ENCODE results near the gene SPOPL. TPM values are rescaled to one million over a fixed set of nuclear protein-coding genes. Genes with fewer than 3 reads are reported as not detected.

SPOPL gene
- 24.9 and 28.4 TPM in 2 replicates for total RNA-seq

DNA sequence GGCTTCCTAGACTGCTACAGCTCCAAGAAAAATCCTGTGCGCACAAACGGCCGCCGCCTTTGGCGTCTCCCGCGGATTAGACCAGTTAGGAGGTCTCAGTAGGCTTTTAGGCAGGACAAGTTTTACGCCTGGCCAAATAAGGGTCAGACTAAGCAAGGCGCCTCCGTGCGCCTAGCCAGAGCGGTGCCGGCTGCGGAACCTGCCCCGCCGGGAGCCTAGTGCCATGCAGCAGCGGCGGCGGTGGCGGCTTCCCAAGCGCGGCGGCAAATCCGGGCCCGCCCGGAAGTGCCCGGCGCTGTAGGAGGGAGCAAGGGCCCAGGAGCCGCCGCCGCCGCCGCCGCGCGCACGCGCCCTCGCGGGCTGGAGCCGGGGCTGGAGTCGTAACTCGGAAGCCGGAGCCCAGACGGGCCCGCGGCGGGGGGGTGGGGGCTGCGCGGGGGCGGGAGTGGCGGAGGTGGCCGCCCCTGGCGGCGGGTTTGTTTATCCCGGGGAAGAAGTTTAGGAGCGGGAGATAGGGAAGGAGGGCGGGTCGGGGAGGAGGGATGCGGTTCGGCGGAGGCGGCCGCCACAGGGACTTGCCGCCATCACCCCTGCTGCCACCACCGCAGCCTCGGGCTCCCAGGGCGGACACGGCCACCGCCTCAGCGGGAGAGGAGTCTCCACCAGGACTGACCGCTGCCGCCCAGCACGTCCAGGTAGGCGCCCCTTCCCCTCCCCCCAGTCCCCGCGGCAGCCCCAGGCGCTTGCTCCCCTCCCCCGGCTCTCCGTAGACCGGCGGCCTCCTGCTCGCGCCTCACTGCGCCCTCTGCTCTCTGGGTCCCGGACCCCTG lies at the start of gene SPOPL:
Gene SPOPL (plus strand): TSS at position 346 of the 830 bp plus-strand sequence. CDS start 48,447 bp downstream, outside the sequence.

All from smooth muscle cell of the umbilical artery (primary cell).